K562 (cell line): ENCODE data around the gene TLE3. TPM values are rescaled to one million over a fixed set of nuclear protein-coding genes. Genes with fewer than 3 reads are reported as not detected.

Experiments used
- ADNP ChIP-seq: fragments of 200-800 bp; sonication (Bioruptor generic); IDR thresholded peaks from 2 replicates; pipeline ENCODE4 v1.6.1; 2016; ENCODE audit warnings: missing genetic modification characterization, missing compliant biosample characterization
- BRD9 ChIP-seq: fragments of 450-650 bp; IDR thresholded peaks from 2 replicates; pipeline ENCODE4 v1.6.1; 2018; ENCODE audit warnings: low read depth; ENCODE audit not compliant: partially characterized antibody
- CCNT2 ChIP-seq: IDR thresholded peaks from 2 replicates; pipeline ENCODE4 v1.6.1; 2011; ENCODE audit warnings: borderline replicate concordance, low read depth, mild to moderate bottlenecking, moderate library complexity, mixed read lengths, low read length; ENCODE audit not compliant: insufficient read length; ENCODE audit errors: extremely low read depth
- CEBPB ChIP-seq: fragments of 450-650 bp; IDR thresholded peaks from 2 replicates; pipeline ENCODE4 v1.6.1; 2016; ENCODE audit warnings: missing genetic modification characterization, missing compliant biosample characterization
- GATAD2A ChIP-seq: fragments of 450-650 bp; IDR thresholded peaks from 2 replicates; pipeline ENCODE4 v1.6.1; 2017
- KDM5B ChIP-seq: fragments of 200-600 bp; sonication (generic); IDR thresholded peaks from 2 replicates; pipeline ENCODE4 v1.6.1; 2012; ENCODE audit warnings: low read depth, mild to moderate bottlenecking, moderate library complexity, low read length, control low read depth, inconsistent platforms; ENCODE audit not compliant: insufficient replicate concordance
- PPARD ChIP-seq: fragments of 250-450 bp; sonication (Bioruptor Pico); IDR thresholded peaks from 2 replicates; pipeline ENCODE4 v1.8.0; 2022; ENCODE audit warnings: inconsistent platforms, mild to moderate bottlenecking, moderate library complexity
- RAD51 ChIP-seq: fragments of 450-650 bp; IDR thresholded peaks from 2 replicates; pipeline ENCODE4 v1.7.1; 2016; ENCODE audit warnings: low read depth, mild to moderate bottlenecking, borderline replicate concordance
- RFX5 ChIP-seq: IDR thresholded peaks from 2 replicates; pipeline ENCODE4 v1.6.1; 2011; ENCODE audit warnings: low read depth, mild to moderate bottlenecking, improper control_type of control experiment, low read length
- USF2 ChIP-seq: sonication (generic); formaldehyde crosslinking; IDR thresholded peaks from 2 replicates; pipeline ENCODE4 v1.5.0; 2020; ENCODE audit warnings: missing genetic modification reagents
- ZNF518B ChIP-seq: fragments of 250-450 bp; sonication (Bioruptor Pico); IDR thresholded peaks from 2 replicates; pipeline ENCODE4 v1.5.0; 2021; ENCODE audit warnings: mild to moderate bottlenecking, moderate library complexity
- ZNF551 ChIP-seq: fragments of 250-450 bp; sonication (Bioruptor Pico); IDR thresholded peaks from 2 replicates; pipeline ENCODE4 v1.5.0; 2021; ENCODE audit warnings: mild to moderate bottlenecking, moderate library complexity
- polyA plus RNA-seq, 8 experiments: library from polyadenylated mRNA; depleted of rRNA in 4 of 8; stranded (reverse) in 5 of 8; unstranded in 3 of 8; fragments of >200 nt; fragmentation: Nextera tagmentation in 2 of 8; fragmentation: Illumina TruSeq in 1 of 8; extraction: Ambion mirVana in 2 of 8; extraction: Trizol in 1 of 8; gene quantifications; 2 replicates each; pipeline versions ENCODE4 v1.2.1 to v1.2.3, GENCODE V29; 2011 to 2014; ENCODE audit warnings: inconsistent platforms in 1 of 8, missing spikeins in 1 of 8
- total RNA-seq, 7 experiments: library from RNA; depleted of rRNA in 6 of 7; stranded (reverse); fragments of >200 nt in 6 of 7; fragmentation: Illumina TruSeq in 2 of 7; extraction: Trizol in 2 of 7; gene quantifications; 2 replicates each; pipeline versions ENCODE4 v1.2.1 to v1.2.3, GENCODE V29; 2011 to 2021; ENCODE audit warnings: low replicate concordance in 1 of 7
- TF ChIP-seq, protein P1 (sequence below): fragments of 450-650 bp; IDR thresholded peaks from 2 replicates; pipeline ENCODE4 v1.6.1; 2016; ENCODE audit warnings: antibody characterized with exemption
- TF ChIP-seq, protein P2 (sequence below): fragments of 450-650 bp; IDR thresholded peaks from 2 replicates; pipeline ENCODE4 v1.6.1; 2014; ENCODE audit warnings: low read depth, mild to moderate bottlenecking, moderate library complexity, borderline replicate concordance
- TF ChIP-seq, protein P3 (sequence below): sonication (generic); formaldehyde crosslinking; IDR thresholded peaks from 2 replicates; pipeline ENCODE4 v1.8.0; 2022; ENCODE audit warnings: missing genetic modification reagents, mild to moderate bottlenecking, borderline replicate concordance
- TF ChIP-seq, protein P4 (sequence below): IDR thresholded peaks from 3 replicates; pipeline ENCODE4 v1.6.1; 2011; ENCODE audit warnings: borderline replicate concordance, mild to moderate bottlenecking; ENCODE audit not compliant: insufficient read length, insufficient read depth

TLE3 gene
- total and polyA plus RNA-seq, 9 of the 15 experiments (the other 6 are each of a cell fraction or from before 2014, with no cell fraction given), result 1.5 to 84.2 (median 14.1) TPM

DNA sequence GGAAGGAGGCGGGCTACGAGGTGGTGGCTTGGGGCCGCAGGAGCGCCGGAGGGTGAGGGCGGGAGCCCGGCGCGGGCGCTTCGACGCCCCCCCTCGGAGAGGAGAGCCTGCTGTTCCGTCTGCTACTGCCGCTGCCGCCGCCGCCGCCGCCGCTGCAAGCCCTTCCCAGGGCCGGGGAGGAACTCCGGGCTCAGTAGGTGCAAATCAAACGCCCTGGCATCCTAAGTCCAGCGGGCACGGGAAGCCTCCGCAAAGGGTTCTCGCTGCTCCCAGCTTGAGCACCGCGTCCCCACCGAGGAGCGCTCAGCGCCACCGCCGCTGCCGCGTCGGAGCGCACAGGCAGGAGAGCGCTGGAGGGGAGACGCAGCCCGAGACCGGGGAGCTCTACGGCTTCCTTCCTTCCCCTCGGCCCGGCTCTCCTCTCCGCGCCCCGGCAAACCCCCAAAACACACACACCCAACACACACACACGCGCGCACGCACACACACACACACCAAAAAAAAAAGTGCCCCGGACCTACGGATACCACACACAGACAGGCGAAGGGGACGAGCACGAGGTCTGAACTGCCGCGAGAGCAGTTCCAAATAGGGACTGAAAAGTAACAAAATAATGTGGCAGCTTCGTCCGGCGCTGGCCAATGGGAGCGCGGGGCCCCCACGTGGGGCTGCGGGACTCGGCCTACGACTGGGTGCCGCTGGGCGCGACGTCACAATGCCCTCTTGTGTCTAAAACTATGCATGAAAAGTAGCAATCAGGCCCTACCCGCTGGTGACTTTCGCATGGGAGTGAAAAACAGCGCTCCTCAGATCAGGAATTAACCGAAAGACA lies at the start of gene TLE3 (continued):
- TF ChIP-seq ZNF518B (CRISPR knock-in tag) (no peak), PPARD (no peak), USF2 (CRISPR knock-in tag) (peak; percentile 93), ZNF551 (CRISPR knock-in tag) (no peak), CCNT2 (peak; percentile 84), GATAD2A (peak; percentile 56; the same call in 1 of the 2 replicates), ADNP (no peak), CEBPB (tag) (no peak), RFX5 (no peak), RAD51 (peak; percentile 83), KDM5B (peak; percentile 97), BRD9 (no peak)
- TF ChIP-seq, protein P1, sequence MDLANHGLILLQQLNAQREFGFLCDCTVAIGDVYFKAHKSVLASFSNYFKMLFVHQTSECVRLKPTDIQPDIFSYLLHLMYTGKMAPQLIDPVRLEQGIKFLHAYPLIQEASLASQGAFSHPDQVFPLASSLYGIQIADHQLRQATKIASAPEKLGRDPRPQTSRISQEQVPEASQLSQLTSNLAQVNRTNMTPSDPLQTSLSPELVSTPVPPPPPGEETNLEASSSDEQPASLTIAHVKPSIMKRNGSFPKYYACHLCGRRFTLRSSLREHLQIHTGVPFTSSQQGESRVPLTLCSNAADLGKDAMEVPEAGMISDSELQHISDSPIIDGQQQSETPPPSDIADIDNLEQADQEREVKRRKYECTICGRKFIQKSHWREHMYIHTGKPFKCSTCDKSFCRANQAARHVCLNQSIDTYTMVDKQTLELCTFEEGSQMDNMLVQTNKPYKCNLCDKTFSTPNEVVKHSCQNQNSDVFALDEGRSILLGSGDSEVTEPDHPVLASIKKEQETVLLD, result peak; percentile 78
- TF ChIP-seq, protein P2, sequence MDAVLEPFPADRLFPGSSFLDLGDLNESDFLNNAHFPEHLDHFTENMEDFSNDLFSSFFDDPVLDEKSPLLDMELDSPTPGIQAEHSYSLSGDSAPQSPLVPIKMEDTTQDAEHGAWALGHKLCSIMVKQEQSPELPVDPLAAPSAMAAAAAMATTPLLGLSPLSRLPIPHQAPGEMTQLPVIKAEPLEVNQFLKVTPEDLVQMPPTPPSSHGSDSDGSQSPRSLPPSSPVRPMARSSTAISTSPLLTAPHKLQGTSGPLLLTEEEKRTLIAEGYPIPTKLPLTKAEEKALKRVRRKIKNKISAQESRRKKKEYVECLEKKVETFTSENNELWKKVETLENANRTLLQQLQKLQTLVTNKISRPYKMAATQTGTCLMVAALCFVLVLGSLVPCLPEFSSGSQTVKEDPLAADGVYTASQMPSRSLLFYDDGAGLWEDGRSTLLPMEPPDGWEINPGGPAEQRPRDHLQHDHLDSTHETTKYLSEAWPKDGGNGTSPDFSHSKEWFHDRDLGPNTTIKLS, result peak; percentile 57
- TF ChIP-seq, protein P3, sequence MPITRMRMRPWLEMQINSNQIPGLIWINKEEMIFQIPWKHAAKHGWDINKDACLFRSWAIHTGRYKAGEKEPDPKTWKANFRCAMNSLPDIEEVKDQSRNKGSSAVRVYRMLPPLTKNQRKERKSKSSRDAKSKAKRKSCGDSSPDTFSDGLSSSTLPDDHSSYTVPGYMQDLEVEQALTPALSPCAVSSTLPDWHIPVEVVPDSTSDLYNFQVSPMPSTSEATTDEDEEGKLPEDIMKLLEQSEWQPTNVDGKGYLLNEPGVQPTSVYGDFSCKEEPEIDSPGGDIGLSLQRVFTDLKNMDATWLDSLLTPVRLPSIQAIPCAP (CRISPR knock-in tag), result 0 out of 2 replicates have a peak, but pooled peaks have one; percentile 19
- TF ChIP-seq, protein P4, sequence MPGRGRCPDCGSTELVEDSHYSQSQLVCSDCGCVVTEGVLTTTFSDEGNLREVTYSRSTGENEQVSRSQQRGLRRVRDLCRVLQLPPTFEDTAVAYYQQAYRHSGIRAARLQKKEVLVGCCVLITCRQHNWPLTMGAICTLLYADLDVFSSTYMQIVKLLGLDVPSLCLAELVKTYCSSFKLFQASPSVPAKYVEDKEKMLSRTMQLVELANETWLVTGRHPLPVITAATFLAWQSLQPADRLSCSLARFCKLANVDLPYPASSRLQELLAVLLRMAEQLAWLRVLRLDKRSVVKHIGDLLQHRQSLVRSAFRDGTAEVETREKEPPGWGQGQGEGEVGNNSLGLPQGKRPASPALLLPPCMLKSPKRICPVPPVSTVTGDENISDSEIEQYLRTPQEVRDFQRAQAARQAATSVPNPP, result no peak
